Heart left ventricle (tissue), 13 donors: ENCODE measurements around the gene MXRA8.

Source experiments
- POLR2A ChIP-seq, 2 donors: fragments of 450-650 bp; IDR thresholded peaks; one replicate each; pipeline ENCODE4 v1.6.1; 2017; ENCODE audit warnings: antibody characterized with exemption in 2 of 2, mild to moderate bottlenecking in 2 of 2, moderate library complexity in 2 of 2
- TF ChIP-seq, protein P1 (sequence below), 12 donors: fragments of 200-600 bp; sonication (generic) in 4 of 12; IDR thresholded peaks; one replicate each; pipeline versions ENCODE4 v1.5.0 to v1.8.0; 2018 to 2022; ENCODE audit warnings: antibody characterized with exemption in 12 of 12, mild to moderate bottlenecking in 5 of 12
- donor health status: ischemic (EF 13 %, LVEDD 7.1; RV severe dilation, severe dysfunction).
- donor health status: DM: no; HTN: yes; CAD: no.
- donor health status: DM: no; HTN: no; CAD: no.
- donor health status: ischemic (EF 25% LVEDD 6.9; RV normal size, moderate dysfunction).
- donor health status: ischemic (EF 25% LVEDD 5.7; RV mildly dilated, moderate dysfunction).
- donor health status: ischemic (EF 35%, LVEDD 5.7; RV mildly dilated, moderate dysfunction).
- donor health status: nonischemic (EF 11% LVEDD 7.7; RV severe dilation, severe dysfunction).
- donor health status: DM: yes; HTN: yes; CAD: no.
- donor health status: PGD.
- donor health status: ischemic (EF 29% LVEDD 5.4; RV normal size, mild dysfunction).
- donor health status: nonischemic (EF 23%, LVEDD 6.1; RV moderate dilation, normal function).

DNA sequence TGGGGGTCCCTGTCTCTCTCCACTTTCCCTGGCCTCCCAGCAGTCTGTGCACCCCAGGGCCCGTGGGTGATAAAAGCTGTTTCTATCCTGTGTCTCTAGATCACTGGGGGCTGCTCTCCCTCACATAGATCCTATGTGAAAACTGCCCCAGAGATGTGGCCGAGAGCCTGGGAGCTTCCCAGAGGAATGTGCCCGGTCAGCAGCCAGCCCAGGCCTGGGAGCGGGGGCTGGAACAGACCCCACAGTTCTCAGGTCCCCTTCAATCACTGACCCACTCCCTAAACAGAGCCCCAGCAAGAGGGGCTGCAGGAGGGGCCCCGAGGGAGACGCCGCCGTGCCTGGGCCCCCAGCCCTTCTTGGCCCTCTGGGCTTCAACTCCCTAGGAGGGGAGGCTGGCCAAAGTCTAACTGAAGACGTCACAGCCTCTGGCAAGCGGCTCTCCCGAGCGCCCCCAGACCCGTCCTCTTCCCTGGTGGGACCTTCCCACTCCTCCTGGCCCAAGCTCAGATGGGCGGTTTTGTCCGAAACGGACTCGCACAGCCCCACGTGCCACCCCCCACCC is 403 bp downstream of the MXRA8 start:
- TF ChIP-seq, protein P1, sequence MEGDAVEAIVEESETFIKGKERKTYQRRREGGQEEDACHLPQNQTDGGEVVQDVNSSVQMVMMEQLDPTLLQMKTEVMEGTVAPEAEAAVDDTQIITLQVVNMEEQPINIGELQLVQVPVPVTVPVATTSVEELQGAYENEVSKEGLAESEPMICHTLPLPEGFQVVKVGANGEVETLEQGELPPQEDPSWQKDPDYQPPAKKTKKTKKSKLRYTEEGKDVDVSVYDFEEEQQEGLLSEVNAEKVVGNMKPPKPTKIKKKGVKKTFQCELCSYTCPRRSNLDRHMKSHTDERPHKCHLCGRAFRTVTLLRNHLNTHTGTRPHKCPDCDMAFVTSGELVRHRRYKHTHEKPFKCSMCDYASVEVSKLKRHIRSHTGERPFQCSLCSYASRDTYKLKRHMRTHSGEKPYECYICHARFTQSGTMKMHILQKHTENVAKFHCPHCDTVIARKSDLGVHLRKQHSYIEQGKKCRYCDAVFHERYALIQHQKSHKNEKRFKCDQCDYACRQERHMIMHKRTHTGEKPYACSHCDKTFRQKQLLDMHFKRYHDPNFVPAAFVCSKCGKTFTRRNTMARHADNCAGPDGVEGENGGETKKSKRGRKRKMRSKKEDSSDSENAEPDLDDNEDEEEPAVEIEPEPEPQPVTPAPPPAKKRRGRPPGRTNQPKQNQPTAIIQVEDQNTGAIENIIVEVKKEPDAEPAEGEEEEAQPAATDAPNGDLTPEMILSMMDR (IDR thresholded peaks at IDR 0.05): no peak
- no peak for TF ChIP-seq POLR2A (IDR thresholded peaks at IDR 0.05)
